Glomerular visceral epithelial cell (primary cell): ENCODE results near the gene OLFM1.

Experiments used
- DNase-seq: peaks from one replicate; pipeline ENCODE4 v3.0.0-alpha.2; 2016; ENCODE audit errors: extremely low spot score

The OLFM1 gene

GRCh38 chr9:135088979-135089847 lies 1.7 kb downstream of the OLFM1 start:
- no peak for DNase-seq

- DNase-seq, result no peak
These were observed 2.6 kb downstream of the OLFM1 start for GRCh38 chr9:135090081-135090480.

GRCh38 chr9:135090547-135090946 lies 3.1 kb downstream of the OLFM1 start:
- no peak for DNase-seq

GRCh38 chr9:135091545-135091944 lies 4.1 kb downstream of the OLFM1 start:
- no peak for DNase-seq

- DNase-seq, result no peak
These were observed 5.6 kb downstream of the OLFM1 start for GRCh38 chr9:135093111-135093510.

- no peak for DNase-seq
These were observed 6.6 kb downstream of the OLFM1 start for GRCh38 chr9:135093911-135094584.

- DNase-seq, result no peak
These were observed 8.3 kb downstream of the OLFM1 start for GRCh38 chr9:135095470-135096407.

- DNase-seq, result no peak
These were observed 9.0 kb downstream of the OLFM1 start for GRCh38 chr9:135096408-135096895.

- no peak for DNase-seq
These were observed 11.1 kb downstream of the OLFM1 start for GRCh38 chr9:135098400-135099105.

GRCh38 chr9:135099574-135099973 lies 12.1 kb downstream of the OLFM1 start:
- DNase-seq, result no peak

- no peak for DNase-seq
These were observed 12.8 kb downstream of the OLFM1 start for GRCh38 chr9:135100241-135100681.

- DNase-seq, result no peak
These were observed 13.4 kb downstream of the OLFM1 start for GRCh38 chr9:135100725-135101410.

GRCh38 chr9:135101486-135101885 lies 14.0 kb downstream of the OLFM1 start:
- DNase-seq, result no peak

GRCh38 chr9:135101926-135102325 lies 14.5 kb downstream of the OLFM1 start:
- no peak for DNase-seq

- DNase-seq, result no peak
These were observed 14.9 kb downstream of the OLFM1 start for GRCh38 chr9:135102331-135102730.

- DNase-seq, result no peak
These were observed 15.6 kb downstream of the OLFM1 start for GRCh38 chr9:135103001-135103446.

GRCh38 chr9:135103931-135104639 lies 16.6 kb downstream of the OLFM1 start:
- no peak for DNase-seq

GRCh38 chr9:135104761-135105160 lies 17.3 kb downstream of the OLFM1 start:
- DNase-seq, result no peak

- no peak for DNase-seq
These were observed 17.8 kb downstream of the OLFM1 start for GRCh38 chr9:135105211-135105745.
